Prostate gland (tissue), 2 donors: ENCODE results near the gene MYO15B. TPM values are rescaled to one million over a fixed set of nuclear protein-coding genes. Genes with fewer than 3 reads are reported as not detected.

ENCODE experiments used
- DNase-seq: peaks from one replicate; pipeline ENCODE4 v3.0.0-alpha.2; 2019; ENCODE audit warnings: low spot score
- H3K27ac ChIP-seq, 2 donors: fragments of 200-600 bp; sonication (generic); 2 replicates each; pipeline ENCODE4 v1.5.1; 2017 to 2019
- H3K27me3 ChIP-seq: fragments of 200-600 bp; sonication (generic); replicated peaks from 2 replicates; pipeline ENCODE4 v1.5.1; 2019; ENCODE audit not compliant: insufficient read depth
- H3K36me3 ChIP-seq, 2 donors: fragments of 200-600 bp; sonication (generic); 1 replicate in 1 of 2; 2 replicates in 1 of 2; pipeline versions ENCODE4 v1.5.1 to v1.8.1; 2017 to 2019
- H3K4me1 ChIP-seq: fragments of 200-600 bp; sonication (generic); replicated peaks from 2 replicates; pipeline ENCODE4 v1.5.1; 2019
- H3K4me3 ChIP-seq, 2 donors: fragments of 200-600 bp; sonication (generic); 2 replicates each; pipeline ENCODE4 v1.5.1; 2017 to 2019
- H3K9me3 ChIP-seq: fragments of 200-600 bp; sonication (generic); 2 replicates; pipeline ENCODE4 v1.5.1; 2017
- CTCF ChIP-seq, 4 experiments: fragments of 200-600 bp in 2 of 4; fragments of 450-650 bp in 2 of 4; sonication (generic) in 2 of 4; IDR thresholded peaks; 1 replicate in 3 of 4; 2 replicates in 1 of 4; pipeline ENCODE4 v1.5.1; 2016 to 2019; ENCODE audit warnings: antibody characterized with exemption in 4 of 4, mild to moderate bottlenecking in 2 of 4, moderate library complexity in 2 of 4
- POLR2A ChIP-seq: fragments of 450-650 bp; IDR thresholded peaks from one replicate; pipeline ENCODE4 v1.6.1; 2016; ENCODE audit warnings: antibody characterized with exemption, mild to moderate bottlenecking
- POLR2AphosphoS5 ChIP-seq: sonication (generic); formaldehyde crosslinking; IDR thresholded peaks from one replicate; pipeline ENCODE4 v1.6.1; 2017; ENCODE audit warnings: antibody characterized with exemption
- WGBS: methylation state at CpG from one replicate; pipeline ENCODE4 v1.1.5; 2018; 5-methylcytosine and 5-hydroxymethylcytosine counted together
- intact Hi-C: fragments of 100-400 bp; cut with DNase I; formaldehyde crosslinking; loops from one replicate; pipeline ENCODE4 v1.14.2; 2022
- total RNA-seq, 2 donors: library from RNA; depleted of rRNA; stranded (reverse); fragments of >200 nt; gene quantifications; one replicate each; pipeline ENCODE4 v1.1.0, GENCODE V29; 2016

Gene MYO15B
- total RNA-seq, 2 donors from 2014 or later: 86.5 to 214 TPM

GRCh38 chr17:75610103-75610984, 22.7 kb downstream of the MYO15B start:
- DNase-seq: no peak
- Histone ChIP-seq H3K27ac (no peak overlapping the region), H3K4me1 (no peaks in the 10 kb centered on the region), H3K9me3 (no peaks in the 10 kb centered on the region), H3K4me3 (no peak overlapping the region), H3K36me3 (no peaks in the 10 kb centered on the region), H3K27me3 (no peaks in the 10 kb centered on the region)
- intact Hi-C loops: no loop called here
- TF ChIP-seq POLR2A (no peak), CTCF (IDR thresholded peaks at IDR 0.05) (no peak)
- 92% methylated on average over 25 of the region's 25 CpGs for WGBS

- DNase-seq: no peak
- H3K9me3 ChIP-seq: no peaks in the 10 kb centered on the region
- TF ChIP-seq POLR2AphosphoS5 (peak; percentile 65), CTCF (IDR thresholded peaks at IDR 0.05) (no peak)
- H3K36me3 ChIP-seq: no peaks in the 10 kb centered on the region
- no peaks in the 10 kb centered on the region for H3K4me1 ChIP-seq
- H3K4me3 ChIP-seq: no peak overlapping the region
- no peaks in the 10 kb centered on the region for H3K27me3 ChIP-seq
- WGBS: 71% methylated on average over 20 of the region's 20 CpGs
- H3K27ac ChIP-seq: peak overlapping the region in 1 of 2 donors; percentile 32
- intact Hi-C loops: no loop called here
Observed at GRCh38 chr17:75611851-75612429, 24.3 kb downstream of the MYO15B start.

- intact Hi-C loops: no loop called here
- Histone ChIP-seq H3K9me3 (no peaks in the 10 kb centered on the region), H3K4me1 (no peaks in the 10 kb centered on the region), H3K4me3 (no peak overlapping the region), H3K27me3 (no peaks in the 10 kb centered on the region), H3K27ac (peak overlapping the region in 1 of 2 donors; percentile 32), H3K36me3 (no peaks in the 10 kb centered on the region)
- no peak for DNase-seq
- 87% methylated on average over 27 of the region's 27 CpGs for WGBS
- TF ChIP-seq CTCF (IDR thresholded peaks at IDR 0.05): no peak
- no peak for TF ChIP-seq POLR2A
- no peak for TF ChIP-seq POLR2AphosphoS5
Observed at GRCh38 chr17:75612906-75613626, 25.5 kb downstream of the MYO15B start.

- H3K9me3 ChIP-seq: no peaks in the 10 kb centered on the region
- H3K27me3 ChIP-seq: no peaks in the 10 kb centered on the region
- H3K27ac ChIP-seq: no peak overlapping the region
- intact Hi-C loops: no loop called here
- no peaks in the 10 kb centered on the region for H3K4me1 ChIP-seq
- no peak overlapping the region for H3K4me3 ChIP-seq
- no peak for TF ChIP-seq CTCF (IDR thresholded peaks at IDR 0.05)
- TF ChIP-seq POLR2AphosphoS5: no peak
- TF ChIP-seq POLR2A: no peak
- 86% methylated on average over 11 of the region's 12 CpGs for WGBS
- no peaks in the 10 kb centered on the region for H3K36me3 ChIP-seq
- no peak for DNase-seq
Observed at GRCh38 chr17:75614006-75614405, 26.4 kb downstream of the MYO15B start.
